SK-N-SH (cell line): ENCODE data around the gene AHRR. TPM values are rescaled to one million over a fixed set of nuclear protein-coding genes. Genes with fewer than 3 reads are reported as not detected.

Experiments
- CTCF ChIA-PET: fragments of 300-600, 350-600 bp; formaldehyde crosslinking; extraction: SDS; loops from one replicate; lab custom pipeline; 2021; lab: Yijun Ruan, JAX
- POLR2A ChIA-PET: fragments of 350-600 bp; sonication (Branson Sonifier 250); formaldehyde crosslinking; extraction: SDS; loops from one replicate; lab custom pipeline; 2020; ENCODE audit warnings: antibody characterized with exemption, inconsistent platforms; lab: Yijun Ruan, JAX
- DNase-seq: peaks from one replicate; pipeline ENCODE4 v3.0.0; 2012
- H2AFZ ChIP-seq: fragments of 200-600 bp; sonication (generic); 2 replicates; pipeline ENCODE4 v1.8.1; 2016; ENCODE audit warnings: antibody characterized with exemption, mild to moderate bottlenecking, low read depth
- H3F3A ChIP-seq: fragments of 200-600 bp; sonication (generic); replicated peaks from 2 replicates; pipeline ENCODE3; 2016; ENCODE audit warnings: antibody characterized with exemption, mild to moderate bottlenecking; ENCODE audit not compliant: insufficient read depth
- H3K27ac ChIP-seq, 2 experiments: fragments of 200-500 bp in 1 of 2; fragments of 200-600 bp in 1 of 2; sonication (Bioruptor generic) in 1 of 2; sonication (generic), shearing (Covaris generic) in 1 of 2; 2 replicates each; pipeline versions ENCODE4 v1.5.1 to v1.6.1; 2014 to 2016; ENCODE audit warnings: low read depth in 2 of 2, inconsistent platforms in 1 of 2, low read length in 1 of 2, mild to moderate bottlenecking in 1 of 2, mixed read lengths in 1 of 2
- H3K27me3 ChIP-seq: fragments of 200-600 bp; sonication (generic), shearing (Covaris generic); 2 replicates; pipeline ENCODE4 v1.6.1; 2016; ENCODE audit warnings: mixed run types; ENCODE audit not compliant: insufficient read depth
- H3K36me3 ChIP-seq, 2 experiments: fragments of 200-500 bp in 1 of 2; fragments of 200-600 bp in 1 of 2; sonication (Bioruptor generic) in 1 of 2; sonication (generic) in 1 of 2; replicated peaks in 1 of 2; 2 replicates each; pipeline versions ENCODE3 to v1.5.1; 2014 to 2016; ENCODE audit warnings: low read length in 1 of 2, mild to moderate bottlenecking in 1 of 2; ENCODE audit not compliant: insufficient read depth in 2 of 2, control insufficient read depth in 1 of 2
- H3K4me1 ChIP-seq, 2 experiments: fragments of 200-500 bp in 1 of 2; fragments of 200-600 bp in 1 of 2; sonication (Bioruptor generic) in 1 of 2; sonication (generic), shearing (Covaris generic) in 1 of 2; 2 replicates each; pipeline versions ENCODE4 v1.5.1 to v1.6.1; 2014 to 2016; ENCODE audit warnings: low read depth in 1 of 2, low read length in 1 of 2, mixed run types in 1 of 2; ENCODE audit not compliant: insufficient read depth in 2 of 2, control insufficient read depth in 1 of 2
- H3K4me2 ChIP-seq: fragments of 200-600 bp; sonication (generic), shearing (Covaris generic); 2 replicates; pipeline ENCODE4 v1.6.1; 2017; ENCODE audit warnings: mixed run types
- H3K4me3 ChIP-seq, 2 experiments: fragments of 200-500 bp in 1 of 2; fragments of 200-600 bp in 1 of 2; sonication (Bioruptor generic) in 1 of 2; sonication (generic), shearing (Covaris generic) in 1 of 2; 2 replicates each; pipeline versions ENCODE4 v1.5.1 to v1.8.1; 2014 to 2016; ENCODE audit warnings: low read depth in 2 of 2, inconsistent platforms in 1 of 2, low read length in 1 of 2, mild to moderate bottlenecking in 1 of 2, mixed read lengths in 1 of 2, moderate library complexity in 1 of 2
- H3K79me2 ChIP-seq: fragments of 200-600 bp; sonication (generic); 2 replicates; pipeline ENCODE4 v1.8.1; 2017; ENCODE audit warnings: mild to moderate bottlenecking; ENCODE audit not compliant: insufficient read depth
- H3K9ac ChIP-seq: fragments of 200-600 bp; sonication (generic); 2 replicates; pipeline ENCODE4 v1.6.1; 2017; ENCODE audit warnings: mixed run types
- H3K9me2 ChIP-seq: fragments of 200-600 bp; sonication (generic); 2 replicates; pipeline ENCODE4 v1.6.1; 2017; ENCODE audit warnings: mixed run types
- H3K9me3 ChIP-seq: fragments of 200-600 bp; sonication (generic); 2 replicates; pipeline ENCODE4 v1.6.1; 2017; ENCODE audit warnings: mixed run types, mild to moderate bottlenecking, moderate library complexity
- H4K20me1 ChIP-seq: fragments of 200-600 bp; sonication (generic); 2 replicates; pipeline ENCODE4 v1.6.1; 2017; ENCODE audit warnings: mild to moderate bottlenecking, mixed run types; ENCODE audit not compliant: insufficient read depth
- CTCF ChIP-seq: fragments of 200-600 bp; sonication (generic); IDR thresholded peaks from 2 replicates; pipeline ENCODE4 v1.6.1; 2017; ENCODE audit warnings: antibody characterized with exemption, mild to moderate bottlenecking, moderate library complexity
- FOXM1 ChIP-seq: IDR thresholded peaks from 2 replicates; pipeline ENCODE4 v1.4.0; 2012; ENCODE audit warnings: low read depth, mild to moderate bottlenecking
- JUND ChIP-seq: IDR thresholded peaks from 2 replicates; pipeline ENCODE4 v1.4.0; 2012
- MEF2A ChIP-seq: IDR thresholded peaks from 2 replicates; pipeline ENCODE4 v1.4.0; 2012; ENCODE audit warnings: low read depth, borderline replicate concordance
- NFIC ChIP-seq: IDR thresholded peaks from 2 replicates; pipeline ENCODE4 v1.4.0; 2012; ENCODE audit warnings: borderline replicate concordance
- NRF1 ChIP-seq: IDR thresholded peaks from 2 replicates; pipeline ENCODE4 v1.6.1; 2012; ENCODE audit warnings: low read depth, mild to moderate bottlenecking, low read length
- PBX3 ChIP-seq: IDR thresholded peaks from 2 replicates; pipeline ENCODE4; 2012
- POLR2AphosphoS5 ChIP-seq: IDR thresholded peaks from 2 replicates; pipeline ENCODE4 v1.6.1; 2012; ENCODE audit warnings: low read depth, low read length
- RAD21 ChIP-seq: IDR thresholded peaks from 2 replicates; pipeline ENCODE4 v1.6.1; 2012; ENCODE audit warnings: mild to moderate bottlenecking, low read length
- REST ChIP-seq: IDR thresholded peaks from 2 replicates; pipeline ENCODE4 v1.6.1; 2012; ENCODE audit warnings: mild to moderate bottlenecking, low read depth, low read length, moderate library complexity
- SIN3A ChIP-seq: IDR thresholded peaks from 2 replicates; pipeline ENCODE4 v1.6.1; 2012; ENCODE audit warnings: low read depth, mild to moderate bottlenecking, low read length, moderate library complexity, borderline replicate concordance
- TAF1 ChIP-seq: IDR thresholded peaks from 2 replicates; pipeline ENCODE4 v1.6.1; 2012; ENCODE audit warnings: low read depth, mild to moderate bottlenecking, low read length, moderate library complexity, borderline replicate concordance
- YY1 ChIP-seq: IDR thresholded peaks from 2 replicates; pipeline ENCODE4 v1.4.0; 2012; ENCODE audit warnings: low read depth, mild to moderate bottlenecking
- ZBTB33 ChIP-seq: IDR thresholded peaks from 2 replicates; pipeline ENCODE4 v1.4.0; 2012; ENCODE audit warnings: low read depth, borderline replicate concordance
- WGBS: methylation state at CpG from one replicate; pipeline ENCODE4 v1.1.6; 2017; ENCODE audit warnings: low lambda C conversion rate; 5-methylcytosine and 5-hydroxymethylcytosine counted together
- polyA plus RNA-seq, 3 experiments: library from polyadenylated mRNA; depleted of rRNA; stranded (reverse); fragments of >200 nt; gene quantifications; 2 replicates each; pipeline ENCODE4 v1.2.3, GENCODE V29; 2012

AHRR gene
- polyA plus RNA-seq, 1 of the 3 experiments (the other 2 are of a cell fraction): 0.71 TPM

- H3K79me2 ChIP-seq: no peaks in the 10 kb centered on the region
- H3K9ac ChIP-seq: no peak overlapping the region
- WGBS: 81% methylated on average over 7 of the region's 10 CpGs
- CTCF ChIA-PET: no interaction called here
- H2AFZ ChIP-seq: no peak overlapping the region
- peaks cover 9% of the 10 kb centered on the region; the same call in 1 of the 2 replicates for H3K27me3 ChIP-seq
- no peak for DNase-seq
- POLR2A ChIA-PET: no interaction called here
- no peak overlapping the region for H3K4me3 ChIP-seq
- no peak overlapping the region for H3K4me2 ChIP-seq
- no peaks in the 10 kb centered on the region for H3K9me3 ChIP-seq
- no peaks in the 10 kb centered on the region for H3K36me3 ChIP-seq
- H3K27ac ChIP-seq: no peak overlapping the region
- H4K20me1 ChIP-seq: no peaks in the 10 kb centered on the region
- H3K4me1 ChIP-seq: peaks cover 0 to 10% of the 10 kb centered on the region in 2 experiments; a peak in 1 of 4 replicates
- TF ChIP-seq PBX3 (no peak), YY1 (no peak), JUND (no peak), RAD21 (no peak), FOXM1 (no peak), NRF1 (no peak), MEF2A (no peak)
- H3F3A ChIP-seq: no peaks in the 10 kb centered on the region
- H3K9me2 ChIP-seq: no peaks in the 10 kb centered on the region
Measured at GRCh38 chr5:377326-377981, 55.9 kb downstream of the AHRR start.

- Histone ChIP-seq H3K27ac (no peak overlapping the region), H3F3A (no peaks in the 10 kb centered on the region), H3K9me3 (no peaks in the 10 kb centered on the region), H3K4me1 (peaks cover 0 to 6% of the 10 kb centered on the region in 2 experiments; a peak in 1 of 4 replicates), H3K4me3 (no peak overlapping the region), H3K36me3 (no peaks in the 10 kb centered on the region), H3K4me2 (no peak overlapping the region), H3K79me2 (no peaks in the 10 kb centered on the region), H4K20me1 (no peaks in the 10 kb centered on the region), H3K9ac (no peak overlapping the region), H3K27me3 (peaks cover 9% of the 10 kb centered on the region; the same call in 1 of the 2 replicates), H2AFZ (no peak overlapping the region), H3K9me2 (no peaks in the 10 kb centered on the region)
- ChIA-PET POLR2A (no interaction called here), CTCF (interaction anchor here (0.6 to 0.7 kb wide), 2 partner anchors 58 to 873 kb away, joined by 3 read pairs; no protein-coding TSS in a partner anchor)
- peak; percentile 4 for DNase-seq
- TF ChIP-seq TAF1 (no peak), REST (no peak), NFIC (no peak), JUND (no peak), SIN3A (no peak), CTCF (no peak), POLR2AphosphoS5 (no peak), PBX3 (no peak), NRF1 (no peak), ZBTB33 (no peak)
- 62% methylated on average over 8 of the region's 8 CpGs for WGBS
Measured at GRCh38 chr5:378301-378891, 56.9 kb downstream of the AHRR start.
